ENCODE measurements around the gene MAGEC2. TPM values are rescaled to one million over a fixed set of nuclear protein-coding genes. Genes with fewer than 3 reads are reported as not detected.

The MAGEC2 gene
- total RNA-seq (not detected), polyA plus RNA-seq (not detected)

GRCh38 chrX:142204522-142205433 lies at the start of gene MAGEC2:
Gene MAGEC2, minus strand, starts transcription at chrX:142205290. Its CDS starts 1,303 bp downstream, at chrX:142203987.
- no peak within 1 kb of the TSS for H3K4me3 ChIP-seq (ENCODE audit: low read depth, low read length)
- no peak for DNase-seq (ENCODE audit: extremely low spot score)
- H3K36me3 ChIP-seq (ENCODE audit: insufficient read depth): no peaks in the 10 kb centered on the region
- H3K4me1 ChIP-seq (ENCODE audit: insufficient read depth): no peaks in the 10 kb centered on the region
- no peak within 1 kb of the TSS for H3K27ac ChIP-seq (ENCODE audit: low read depth)
- WGBS: 95% methylated on average over 28 of the region's 28 CpGs

- WGBS: 63% methylated on average over 4 of the region's 4 CpGs
- H3K36me3 ChIP-seq (ENCODE audit: insufficient read depth): no peaks in the 10 kb centered on the region
- H3K4me3 ChIP-seq (ENCODE audit: low read depth, low read length): no peak overlapping the region
- H3K27ac ChIP-seq (ENCODE audit: low read depth): no peak overlapping the region
- no peaks in the 10 kb centered on the region for H3K4me1 ChIP-seq (ENCODE audit: insufficient read depth)
- no peak for DNase-seq (ENCODE audit: extremely low spot score)
Measured at GRCh38 chrX:142251680-142252079, 46.6 kb upstream of the MAGEC2 start.

- H3K27ac ChIP-seq (ENCODE audit: low read depth): no peak overlapping the region
- 82% methylated on average over 4 of the region's 4 CpGs for WGBS
- H3K4me3 ChIP-seq (ENCODE audit: low read depth, low read length): no peak overlapping the region
- no peaks in the 10 kb centered on the region for H3K36me3 ChIP-seq (ENCODE audit: insufficient read depth)
- no peak for DNase-seq (ENCODE audit: extremely low spot score)
- H3K4me1 ChIP-seq (ENCODE audit: insufficient read depth): no peaks in the 10 kb centered on the region
Measured at GRCh38 chrX:142251202-142251601, 46.1 kb upstream of the MAGEC2 start.

- H3K36me3 ChIP-seq (ENCODE audit: insufficient read depth): no peaks in the 10 kb centered on the region
- H3K4me3 ChIP-seq (ENCODE audit: low read depth, low read length): no peak overlapping the region
- WGBS: 70% methylated on average over 4 of the region's 4 CpGs
- DNase-seq (ENCODE audit: extremely low spot score): no peak
- no peaks in the 10 kb centered on the region for H3K4me1 ChIP-seq (ENCODE audit: insufficient read depth)
- no peak overlapping the region for H3K27ac ChIP-seq (ENCODE audit: low read depth)
Measured at GRCh38 chrX:142250502-142250901, 45.4 kb upstream of the MAGEC2 start.

- Histone ChIP-seq H3K36me3 (ENCODE audit: insufficient read depth) (no peaks in the 10 kb centered on the region), H3K27ac (ENCODE audit: low read depth) (no peak overlapping the region), H3K4me3 (ENCODE audit: low read depth, low read length) (no peak overlapping the region), H3K4me1 (ENCODE audit: insufficient read depth) (no peaks in the 10 kb centered on the region)
- no peak for DNase-seq (ENCODE audit: extremely low spot score)
- WGBS: 51% methylated on average over 5 of the region's 5 CpGs
Measured at GRCh38 chrX:142249721-142250120, 44.6 kb upstream of the MAGEC2 start.

GRCh38 chrX:142244568-142244967 lies 39.5 kb upstream of the MAGEC2 start:
- H3K4me1 ChIP-seq (ENCODE audit: insufficient read depth): no peaks in the 10 kb centered on the region
- H3K36me3 ChIP-seq (ENCODE audit: insufficient read depth): no peaks in the 10 kb centered on the region
- no peak overlapping the region for H3K27ac ChIP-seq (ENCODE audit: low read depth)
- no peak for DNase-seq (ENCODE audit: extremely low spot score)
- WGBS: 71% methylated on average over 4 of the region's 4 CpGs
- H3K4me3 ChIP-seq (ENCODE audit: low read depth, low read length): no peak overlapping the region

GRCh38 chrX:142238536-142238935 lies 33.4 kb upstream of the MAGEC2 start:
- WGBS: 86% methylated on average over 1 of the region's 1 CpG
- no peak overlapping the region for H3K27ac ChIP-seq (ENCODE audit: low read depth)
- no peaks in the 10 kb centered on the region for H3K4me1 ChIP-seq (ENCODE audit: insufficient read depth)
- no peaks in the 10 kb centered on the region for H3K36me3 ChIP-seq (ENCODE audit: insufficient read depth)
- no peak overlapping the region for H3K4me3 ChIP-seq (ENCODE audit: low read depth, low read length)
- no peak for DNase-seq (ENCODE audit: extremely low spot score)

GRCh38 chrX:142233400-142233799 lies 28.3 kb upstream of the MAGEC2 start:
- no peak for DNase-seq (ENCODE audit: extremely low spot score)
- 74% methylated on average over 1 of the region's 1 CpG for WGBS
- H3K27ac ChIP-seq (ENCODE audit: low read depth): no peak overlapping the region
- H3K36me3 ChIP-seq (ENCODE audit: insufficient read depth): no peaks in the 10 kb centered on the region
- no peak overlapping the region for H3K4me3 ChIP-seq (ENCODE audit: low read depth, low read length)
- H3K4me1 ChIP-seq (ENCODE audit: insufficient read depth): no peaks in the 10 kb centered on the region

- Histone ChIP-seq H3K4me3 (ENCODE audit: low read depth, low read length) (no peak overlapping the region), H3K27ac (ENCODE audit: low read depth) (no peak overlapping the region), H3K36me3 (ENCODE audit: insufficient read depth) (no peaks in the 10 kb centered on the region), H3K4me1 (ENCODE audit: insufficient read depth) (no peaks in the 10 kb centered on the region)
- DNase-seq (ENCODE audit: extremely low spot score): no peak
- 84% methylated on average over 4 of the region's 4 CpGs for WGBS
Measured at GRCh38 chrX:142214081-142214480, 9.0 kb upstream of the MAGEC2 start.

GRCh38 chrX:142201113-142201512 lies 4.0 kb downstream of the MAGEC2 start:
- Histone ChIP-seq H3K4me3 (ENCODE audit: low read depth, low read length) (no peak overlapping the region), H3K36me3 (ENCODE audit: insufficient read depth) (no peaks in the 10 kb centered on the region), H3K4me1 (ENCODE audit: insufficient read depth) (no peaks in the 10 kb centered on the region), H3K27ac (ENCODE audit: low read depth) (no peak overlapping the region)
- 57% methylated on average over 2 of the region's 2 CpGs for WGBS
- no peak for DNase-seq (ENCODE audit: extremely low spot score)

- H3K27ac ChIP-seq (ENCODE audit: low read depth): no peak overlapping the region
- no peaks in the 10 kb centered on the region for H3K4me1 ChIP-seq (ENCODE audit: insufficient read depth)
- H3K4me3 ChIP-seq (ENCODE audit: low read depth, low read length): no peak overlapping the region
- DNase-seq (ENCODE audit: extremely low spot score): no peak
- 77% methylated on average over 2 of the region's 2 CpGs for WGBS
- no peaks in the 10 kb centered on the region for H3K36me3 ChIP-seq (ENCODE audit: insufficient read depth)
Measured at GRCh38 chrX:142186103-142186502, 19.0 kb downstream of the MAGEC2 start.

- no peak overlapping the region for H3K4me3 ChIP-seq (ENCODE audit: low read depth, low read length)
- DNase-seq (ENCODE audit: extremely low spot score): no peak
- no peaks in the 10 kb centered on the region for H3K4me1 ChIP-seq (ENCODE audit: insufficient read depth)
- WGBS: 89% methylated on average over 7 of the region's 7 CpGs
- H3K27ac ChIP-seq (ENCODE audit: low read depth): no peak overlapping the region
- no peaks in the 10 kb centered on the region for H3K36me3 ChIP-seq (ENCODE audit: insufficient read depth)
Measured at GRCh38 chrX:142184756-142185602, 20.1 kb downstream of the MAGEC2 start.

GRCh38 chrX:142156567-142156966 lies 48.5 kb downstream of the MAGEC2 start:
- H3K4me3 ChIP-seq (ENCODE audit: low read depth, low read length): no peak overlapping the region
- DNase-seq (ENCODE audit: extremely low spot score): no peak
- no peaks in the 10 kb centered on the region for H3K36me3 ChIP-seq (ENCODE audit: insufficient read depth)
- H3K4me1 ChIP-seq (ENCODE audit: insufficient read depth): no peaks in the 10 kb centered on the region
- no peak overlapping the region for H3K27ac ChIP-seq (ENCODE audit: low read depth)
- 88% methylated on average over 10 of the region's 10 CpGs for WGBS

All from urinary bladder (tissue), 4 donors.